ENCODE results near the gene ENOSF1. TPM values are rescaled to one million over a fixed set of nuclear protein-coding genes. Genes with fewer than 3 reads are reported as not detected.

The ENOSF1 gene
- total and polyA plus RNA-seq, 2 of the 13 experiments (the other 11 are each of a cell fraction or from before 2014, with no cell fraction given): 37.6 to 40.1 TPM

DNA sequence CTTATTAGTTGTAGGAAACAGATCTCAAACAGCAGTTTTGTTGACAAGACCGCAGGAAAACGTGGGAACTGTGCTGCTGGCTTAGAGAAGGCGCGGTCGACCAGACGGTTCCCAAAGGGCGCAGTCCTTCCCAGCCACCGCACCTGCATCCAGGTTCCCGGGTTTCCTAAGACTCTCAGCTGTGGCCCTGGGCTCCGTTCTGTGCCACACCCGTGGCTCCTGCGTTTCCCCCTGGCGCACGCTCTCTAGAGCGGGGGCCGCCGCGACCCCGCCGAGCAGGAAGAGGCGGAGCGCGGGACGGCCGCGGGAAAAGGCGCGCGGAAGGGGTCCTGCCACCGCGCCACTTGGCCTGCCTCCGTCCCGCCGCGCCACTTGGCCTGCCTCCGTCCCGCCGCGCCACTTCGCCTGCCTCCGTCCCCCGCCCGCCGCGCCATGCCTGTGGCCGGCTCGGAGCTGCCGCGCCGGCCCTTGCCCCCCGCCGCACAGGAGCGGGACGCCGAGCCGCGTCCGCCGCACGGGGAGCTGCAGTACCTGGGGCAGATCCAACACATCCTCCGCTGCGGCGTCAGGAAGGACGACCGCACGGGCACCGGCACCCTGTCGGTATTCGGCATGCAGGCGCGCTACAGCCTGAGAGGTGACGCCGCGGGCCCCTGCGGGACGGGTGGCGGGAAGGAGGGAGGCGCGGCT lies 55.0 kb downstream of the ENOSF1 start, which contains the start of gene TYMS (continued):
- TF ChIP-seq ZNF766 (CRISPR knock-in tag; IDR thresholded peaks at IDR 0.05; ENCODE audit: borderline replicate concordance): no peak; the same call in 1 of the 2 replicates
- no peak for TF ChIP-seq ZNF572 (CRISPR knock-in tag; IDR thresholded peaks at IDR 0.05)
- TF ChIP-seq GPN1 (CRISPR knock-in tag; IDR thresholded peaks at IDR 0.05; ENCODE audit: borderline replicate concordance): no peak
- TF ChIP-seq, protein P1, sequence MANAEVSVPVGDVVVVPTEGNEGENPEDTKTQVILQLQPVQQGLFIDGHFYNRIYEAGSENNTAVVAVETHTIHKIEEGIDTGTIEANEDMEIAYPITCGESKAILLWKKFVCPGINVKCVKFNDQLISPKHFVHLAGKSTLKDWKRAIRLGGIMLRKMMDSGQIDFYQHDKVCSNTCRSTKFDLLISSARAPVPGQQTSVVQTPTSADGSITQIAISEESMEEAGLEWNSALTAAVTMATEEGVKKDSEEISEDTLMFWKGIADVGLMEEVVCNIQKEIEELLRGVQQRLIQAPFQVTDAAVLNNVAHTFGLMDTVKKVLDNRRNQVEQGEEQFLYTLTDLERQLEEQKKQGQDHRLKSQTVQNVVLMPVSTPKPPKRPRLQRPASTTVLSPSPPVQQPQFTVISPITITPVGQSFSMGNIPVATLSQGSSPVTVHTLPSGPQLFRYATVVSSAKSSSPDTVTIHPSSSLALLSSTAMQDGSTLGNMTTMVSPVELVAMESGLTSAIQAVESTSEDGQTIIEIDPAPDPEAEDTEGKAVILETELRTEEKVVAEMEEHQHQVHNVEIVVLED (CRISPR knock-in tag; IDR thresholded peaks at IDR 0.05; ENCODE audit: borderline replicate concordance): peak; percentile 40; the same call in 1 of the 2 replicates

DNA sequence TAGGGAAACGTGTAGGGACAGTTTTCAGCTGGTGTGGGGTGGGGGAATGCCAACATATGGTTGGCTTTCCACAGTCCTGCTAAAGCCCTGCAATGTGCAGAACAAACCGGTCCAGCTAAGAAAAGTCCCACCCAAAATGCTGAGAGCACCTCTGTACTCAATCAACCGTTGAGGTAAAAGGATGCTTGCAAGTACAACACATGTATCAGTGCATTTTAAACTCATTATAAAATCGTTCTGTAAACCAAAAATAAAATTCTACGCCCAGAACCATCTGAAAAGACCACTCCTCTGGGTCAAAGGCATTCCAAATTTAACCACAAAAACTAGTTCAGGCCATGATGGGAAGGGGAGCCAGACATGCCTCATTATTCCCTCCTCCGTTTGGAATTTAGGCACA lies 57.0 kb downstream of the ENOSF1 start:
- 72% methylated on average over 6 of the region's 6 CpGs for WGBS (ENCODE audit: low lambda C conversion rate)
- peaks cover 55% of the 10 kb centered on the region for H3K79me2 ChIP-seq (ENCODE audit: insufficient read depth, low read length)

More for the DNA sequence above, 57.0 kb downstream of the ENOSF1 start:
- no peak for TF ChIP-seq ZNF570 (CRISPR knock-in tag; IDR thresholded peaks at IDR 0.05; ENCODE audit: borderline replicate concordance)
- no peak for TF ChIP-seq HMGA1 (CRISPR knock-in tag; conservative IDR thresholded peaks at IDR 0.05)
- TF ChIP-seq PAX8 (CRISPR knock-in tag; IDR thresholded peaks at IDR 0.05; ENCODE audit: borderline replicate concordance): no peak
- TF ChIP-seq ZNF891 (CRISPR knock-in tag; IDR thresholded peaks at IDR 0.05): no peak
- no peak for TF ChIP-seq ZFAT (CRISPR knock-in tag; conservative IDR thresholded peaks at IDR 0.05)
- TF ChIP-seq RBAK (CRISPR knock-in tag; IDR thresholded peaks at IDR 0.05): no peak
- no peak for TF ChIP-seq ZNF775 (CRISPR knock-in tag; IDR thresholded peaks at IDR 0.05; ENCODE audit: borderline replicate concordance)
- TF ChIP-seq, protein P2, sequence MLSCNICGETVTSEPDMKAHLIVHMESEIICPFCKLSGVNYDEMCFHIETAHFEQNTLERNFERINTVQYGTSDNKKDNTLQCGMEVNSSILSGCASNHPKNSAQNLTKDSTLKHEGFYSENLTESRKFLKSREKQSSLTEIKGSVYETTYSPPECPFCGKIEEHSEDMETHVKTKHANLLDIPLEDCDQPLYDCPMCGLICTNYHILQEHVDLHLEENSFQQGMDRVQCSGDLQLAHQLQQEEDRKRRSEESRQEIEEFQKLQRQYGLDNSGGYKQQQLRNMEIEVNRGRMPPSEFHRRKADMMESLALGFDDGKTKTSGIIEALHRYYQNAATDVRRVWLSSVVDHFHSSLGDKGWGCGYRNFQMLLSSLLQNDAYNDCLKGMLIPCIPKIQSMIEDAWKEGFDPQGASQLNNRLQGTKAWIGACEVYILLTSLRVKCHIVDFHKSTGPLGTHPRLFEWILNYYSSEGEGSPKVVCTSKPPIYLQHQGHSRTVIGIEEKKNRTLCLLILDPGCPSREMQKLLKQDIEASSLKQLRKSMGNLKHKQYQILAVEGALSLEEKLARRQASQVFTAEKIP (CRISPR knock-in tag; IDR thresholded peaks at IDR 0.05; ENCODE audit: borderline replicate concordance): no peak
- no peak for TF ChIP-seq ZNF777 (CRISPR knock-in tag; IDR thresholded peaks at IDR 0.05)
- Histone ChIP-seq H3K9ac (ENCODE audit: insufficient read depth, low read depth, low read length) (no peak overlapping the region), H3K4me1 (ENCODE audit: insufficient read depth, low read length) (peaks cover 68% of the 10 kb centered on the region), H3K4me3 (replicated peaks in 1 of 3; ENCODE audit: insufficient read depth in 1 of 3, low read depth in 2 of 3, low read length in 3 of 3) (no peak overlapping the region), H3K27ac (ENCODE audit: extremely low read length, insufficient read depth, low read length) (no peak overlapping the region), H3K9me3 (ENCODE audit: low read length) (no peaks in the 10 kb centered on the region), H4K20me1 (ENCODE audit: insufficient read depth, low read length) (peaks cover 10% of the 10 kb centered on the region; the same call in 1 of the 2 replicates), H3K4me2 (ENCODE audit: low read depth, low read length) (peak overlapping the region; percentile 53), H3K36me3 (replicated peaks in 1 of 2; ENCODE audit: control insufficient read depth in 1 of 2, insufficient read depth in 2 of 2, low read length in 2 of 2) (peaks cover 5 to 15% of the 10 kb centered on the region in 2 experiments; a peak in 4 of 5 replicates), H3K27me3 (ENCODE audit: control insufficient read depth in 1 of 2, insufficient read depth in 2 of 2, low read length in 2 of 2) (no peaks in the 10 kb centered on the region), H2AFZ (ENCODE audit: low read length) (no peak overlapping the region)
- CTCF ChIA-PET (ENCODE audit: low intra/inter-chr PET ratio, low total read pairs): no interaction called here
- intact Hi-C loops (cut with micrococcal nuclease; ENCODE audit: unreplicated experiment): loop anchor here (5.0 to 10.0 kb wide), 2 partner anchors 33 to 179 kb away; no protein-coding TSS in a partner anchor
- POLR2A ChIA-PET: no interaction called here
- ATAC-seq (no peak), FAIRE-seq (no peak), DNase-seq (ENCODE audit: low spot score) (no peak)
- in situ Hi-C loops (cut with HindIII; ENCODE audit: extremely low pct_ligation_motif_present, low pct_unique_long_range_greater_than_20kb): no loop called here
- TSS peak; percentile 49 for BruUV-seq (replicated peaks)

All from HepG2 (cell line).